Fibroblast of skin of scalp (primary cell): ENCODE measurements around the gene AGPAT3.
"Not testable (repeated sequence)": the region's sequence is repeated elsewhere in the genome, so short reads cannot be mapped to it uniquely, and the experiment has no call there.

ENCODE experiments used
- DNase-seq: peaks from one replicate; pipeline ENCODE4 v3.0.0-alpha.2; 2013

The AGPAT3 gene

DNA sequence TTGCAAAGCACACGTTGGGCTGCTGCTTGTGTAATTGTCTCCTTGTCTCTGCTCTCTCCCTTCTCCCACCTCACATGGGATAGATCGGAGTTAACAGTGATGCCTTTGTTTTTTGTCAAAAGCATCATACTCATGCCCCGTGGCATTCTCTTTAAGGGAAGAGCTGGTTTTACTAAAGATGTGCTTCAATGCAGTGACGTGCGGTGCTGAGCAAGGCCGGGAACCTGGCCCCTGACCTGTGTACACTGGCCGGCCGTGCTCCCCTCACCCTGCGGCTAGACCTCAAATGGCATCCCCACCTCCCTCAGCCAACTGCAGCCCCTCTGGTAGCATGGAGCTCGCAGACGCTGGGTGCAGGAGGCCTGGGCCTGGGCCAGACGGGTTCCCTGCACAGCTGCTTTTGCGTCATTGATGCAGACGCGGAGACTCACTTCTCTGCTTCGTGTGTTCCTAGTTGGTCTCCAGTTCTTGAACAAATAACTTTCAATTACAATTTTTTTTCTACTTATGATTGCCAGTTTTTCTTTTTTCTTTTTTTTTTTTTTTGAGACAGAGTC, 19.9 kb downstream of the AGPAT3 start:
- no peak for DNase-seq

DNA sequence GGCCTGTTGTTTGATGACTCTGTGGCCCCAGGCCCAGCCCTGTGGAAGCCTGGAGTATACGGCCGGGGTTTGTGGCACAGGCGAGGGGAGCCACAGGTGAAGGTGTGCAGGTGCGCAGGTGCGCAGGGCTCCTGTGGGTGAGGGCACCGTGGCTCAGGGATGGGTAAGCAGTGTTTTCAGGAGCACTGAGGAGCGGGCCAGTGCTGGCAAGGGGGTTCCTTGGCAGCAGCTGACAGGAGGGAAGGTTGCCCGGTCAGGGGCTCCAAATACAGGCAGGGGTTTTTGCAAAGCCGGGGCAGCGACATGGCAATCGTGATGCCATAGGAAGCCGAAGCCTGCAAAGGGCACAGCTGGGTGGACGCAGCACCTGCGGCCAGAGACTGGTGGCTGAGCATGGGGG, 20.7 kb downstream of the AGPAT3 start:
- DNase-seq = no peak

DNA sequence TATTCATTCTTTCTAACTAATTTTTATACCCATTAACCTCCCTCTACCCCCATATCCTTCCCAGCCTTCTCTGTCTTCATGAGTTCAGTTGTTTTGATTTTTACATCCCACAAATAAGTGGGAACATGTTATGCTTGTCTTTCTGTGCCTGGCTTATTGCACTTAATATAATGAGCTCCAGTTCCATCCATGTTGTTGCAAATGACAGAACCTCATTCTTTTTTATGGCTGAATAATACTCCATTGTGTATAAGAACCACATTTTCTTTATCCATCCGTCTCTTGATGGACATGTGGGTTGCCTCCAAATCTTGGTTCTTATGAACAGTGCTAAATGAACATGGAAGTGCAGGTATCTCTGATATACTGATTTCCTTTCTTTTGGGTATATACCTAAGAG, 21.5 kb downstream of the AGPAT3 start:
- DNase-seq = no peak

DNA sequence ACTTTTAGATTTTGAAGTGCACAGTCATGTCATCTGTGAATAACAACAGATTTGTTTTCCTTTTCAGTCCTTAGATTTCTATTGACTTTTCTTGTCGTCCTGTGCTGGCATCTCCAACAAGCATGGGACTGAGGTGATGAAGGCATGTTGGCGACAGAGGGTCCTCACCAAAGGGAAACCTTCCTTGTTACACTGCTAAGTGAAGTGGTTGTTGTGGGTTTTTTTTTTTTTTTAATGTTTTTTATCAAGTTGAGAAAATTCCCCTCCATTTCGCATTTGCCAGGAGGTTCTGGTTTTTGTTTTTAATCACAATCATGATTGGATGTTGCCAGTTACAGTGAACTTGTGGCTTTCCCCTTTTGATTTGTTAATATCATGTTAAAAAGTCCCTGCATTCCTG, 24.0 kb downstream of the AGPAT3 start:
- DNase-seq = no peak

DNA sequence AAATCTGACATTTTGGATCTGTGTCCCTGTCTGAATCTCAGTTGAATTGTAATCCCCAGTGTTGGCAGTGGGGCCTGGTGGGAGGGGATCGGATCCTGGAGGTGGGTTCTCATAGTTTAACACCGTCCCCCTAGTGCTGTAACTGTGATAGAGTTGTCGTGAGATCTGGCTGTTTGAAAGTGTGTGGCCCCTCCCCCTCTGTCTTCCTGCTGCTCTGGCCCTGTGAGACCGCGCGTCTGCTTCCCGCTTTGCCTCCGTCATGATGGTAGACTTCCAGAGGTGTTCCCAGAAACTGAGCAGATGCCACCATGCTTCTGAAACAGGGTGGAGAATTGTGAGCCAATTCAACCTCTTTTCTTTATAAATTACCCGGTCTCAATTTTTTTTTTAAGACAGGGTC, 25.0 kb downstream of the AGPAT3 start:
- DNase-seq = no peak

DNA sequence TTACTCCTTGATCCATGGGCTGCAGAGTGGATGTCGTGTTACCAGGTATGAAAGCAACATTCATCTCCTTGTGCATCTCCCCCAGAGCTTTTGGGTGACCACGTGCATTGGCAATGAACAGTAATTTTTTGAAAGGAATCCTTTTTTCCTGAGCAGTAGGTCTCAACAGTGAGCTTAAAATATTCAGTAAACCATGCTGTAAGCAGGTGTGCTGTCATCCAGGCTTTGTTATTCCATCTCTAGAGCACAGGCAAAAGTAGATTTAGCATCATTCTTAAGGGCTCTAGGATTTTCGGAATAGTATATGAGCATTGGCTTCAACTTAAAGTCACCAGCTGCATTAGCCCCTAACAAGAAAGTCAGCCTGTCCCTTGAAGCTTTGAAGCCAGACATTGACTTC, 27.3 kb downstream of the AGPAT3 start:
- no peak for DNase-seq

GRCh38 chr21:43892984-43893535, 28.0 kb downstream of the AGPAT3 start:
- no peak for DNase-seq

- DNase-seq = no peak
Measured at GRCh38 chr21:43893536-43894205, 28.6 kb downstream of the AGPAT3 start.

GRCh38 chr21:43894206-43894577, 29.2 kb downstream of the AGPAT3 start:
- DNase-seq = no peak

GRCh38 chr21:43895196-43895595, 30.2 kb downstream of the AGPAT3 start:
- DNase-seq = no peak

GRCh38 chr21:43896696-43897299, 31.8 kb downstream of the AGPAT3 start:
- not testable (repeated sequence) for DNase-seq

DNA sequence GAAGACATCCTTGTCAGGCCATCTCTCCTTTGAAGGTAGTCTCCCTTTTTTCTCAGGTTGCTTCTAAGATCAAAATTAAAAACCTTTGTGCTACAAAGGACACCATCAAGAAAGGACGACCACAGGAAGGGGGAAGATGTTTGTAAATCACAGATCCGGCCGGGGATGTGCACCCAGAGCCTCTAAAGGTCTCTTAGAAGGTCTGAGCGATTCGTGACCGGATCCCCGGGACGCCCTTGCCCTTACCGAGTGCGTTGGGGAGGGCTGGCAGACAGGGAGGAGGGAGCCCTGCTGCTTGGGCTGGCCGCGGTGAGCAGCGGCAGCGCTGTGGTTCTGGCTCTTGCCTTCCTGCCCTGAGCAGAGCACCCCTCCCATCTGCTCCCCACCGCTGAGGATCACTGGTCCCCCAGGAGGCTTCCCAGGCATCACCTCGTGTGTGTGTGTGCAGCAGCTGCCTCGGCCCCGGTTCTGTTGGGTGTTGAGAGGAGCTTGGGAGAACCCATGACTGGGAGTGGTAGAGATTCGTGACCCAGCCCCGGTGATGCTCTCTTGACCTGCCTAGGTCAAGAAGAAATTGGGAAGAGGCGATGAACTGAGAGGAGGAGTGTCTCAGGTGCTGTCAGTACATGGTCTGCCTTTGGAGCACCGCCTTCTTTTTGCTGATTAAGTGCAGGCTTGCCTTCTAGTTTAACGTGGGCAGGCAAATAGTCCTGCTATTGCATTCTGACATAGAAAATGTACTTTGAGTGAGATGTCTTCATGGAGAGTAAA, 34.5 kb downstream of the AGPAT3 start:
- no peak for DNase-seq

DNA sequence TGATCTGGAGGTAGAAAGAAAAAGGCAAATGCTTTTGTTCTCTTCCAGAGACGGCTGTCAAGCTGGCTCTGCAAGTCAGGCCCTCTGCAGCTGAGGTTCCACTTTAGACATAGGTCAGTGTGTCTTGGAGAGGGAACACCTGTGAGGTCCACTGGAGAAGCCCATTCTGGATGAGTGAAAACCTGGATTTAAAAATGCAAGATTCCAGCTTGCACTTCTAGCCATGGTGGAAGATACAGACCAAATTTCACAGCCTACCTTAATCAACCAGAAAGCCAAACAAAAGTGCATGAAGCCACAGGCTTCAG, 35.0 kb downstream of the AGPAT3 start:
- no peak for DNase-seq

DNA sequence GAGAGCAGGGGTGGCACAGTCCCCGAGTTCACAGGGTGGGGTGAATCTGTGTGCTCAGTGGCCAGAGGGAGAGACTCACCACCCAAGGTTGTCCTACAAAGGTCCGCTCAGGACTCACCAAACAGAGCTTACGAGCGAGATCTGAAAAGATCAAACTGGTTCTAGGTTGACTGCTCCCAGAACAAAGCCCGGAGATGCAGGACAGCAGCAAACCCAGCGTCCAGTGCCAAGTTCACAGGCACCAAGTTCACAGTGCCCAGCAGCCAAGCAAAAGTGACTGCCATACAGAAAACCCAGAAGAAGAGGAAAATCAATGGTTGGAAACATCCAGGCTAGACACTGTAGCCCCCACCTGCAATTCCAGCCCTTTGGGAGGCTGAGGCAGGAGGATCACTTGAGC, 35.7 kb downstream of the AGPAT3 start:
- DNase-seq = no peak

- no peak for DNase-seq
Measured at GRCh38 chr21:43902441-43902840, 37.4 kb downstream of the AGPAT3 start.

DNA sequence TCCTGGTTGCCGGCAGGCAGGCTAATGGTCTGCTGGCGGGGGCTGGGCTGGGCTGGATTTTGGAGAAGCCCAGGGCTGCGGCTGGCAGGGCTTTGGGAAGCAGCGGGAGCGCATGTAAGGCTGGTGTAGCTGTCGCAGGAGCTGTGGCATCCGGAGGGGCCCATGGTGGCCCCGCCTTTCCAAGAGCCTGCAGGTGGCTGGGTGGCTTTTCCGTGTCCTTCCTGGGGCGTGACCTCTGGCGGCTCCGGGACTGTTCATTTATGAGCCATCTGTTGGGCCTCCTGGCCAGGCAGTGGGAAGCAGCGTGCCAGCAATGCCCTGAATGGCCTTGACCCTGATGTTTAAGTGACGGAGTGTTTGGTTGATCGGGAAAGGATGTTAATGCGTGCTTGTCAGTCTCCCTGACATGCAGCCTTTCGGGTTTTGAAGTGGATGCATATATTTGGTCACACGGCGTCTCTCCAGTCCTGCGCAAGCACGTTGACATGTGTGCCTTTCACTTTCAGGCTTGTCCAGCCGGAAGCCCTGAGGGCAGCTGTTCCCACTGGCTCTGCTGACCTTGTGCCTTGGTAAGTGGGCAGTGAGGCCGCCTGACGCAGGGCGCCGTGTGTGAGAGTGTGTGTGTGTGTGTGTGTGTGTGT, 38.5 kb downstream of the AGPAT3 start:
- DNase-seq = no peak

DNA sequence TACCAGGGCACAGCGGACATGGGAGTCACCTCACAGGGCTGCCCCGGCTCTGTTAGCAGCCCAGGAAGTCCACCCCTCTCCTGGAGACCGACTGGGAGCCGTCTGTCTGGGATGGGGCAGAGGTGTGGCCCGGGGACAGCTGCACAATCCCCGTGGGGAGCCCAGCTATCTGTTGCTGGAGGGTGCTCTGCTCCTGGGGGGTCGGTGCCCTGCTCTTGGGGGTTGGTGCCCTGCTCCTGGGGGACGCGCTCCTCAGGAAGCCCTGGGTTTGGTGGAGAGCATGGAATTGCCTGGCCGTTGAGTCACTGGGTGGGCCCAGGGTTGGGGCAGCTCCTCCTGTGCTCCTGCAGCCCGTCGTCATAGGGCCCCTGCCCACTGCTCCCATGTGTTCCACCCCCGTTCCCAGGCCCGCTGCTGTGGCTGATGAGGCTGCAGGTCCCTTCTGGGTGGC, 39.3 kb downstream of the AGPAT3 start:
- no peak for DNase-seq

DNA sequence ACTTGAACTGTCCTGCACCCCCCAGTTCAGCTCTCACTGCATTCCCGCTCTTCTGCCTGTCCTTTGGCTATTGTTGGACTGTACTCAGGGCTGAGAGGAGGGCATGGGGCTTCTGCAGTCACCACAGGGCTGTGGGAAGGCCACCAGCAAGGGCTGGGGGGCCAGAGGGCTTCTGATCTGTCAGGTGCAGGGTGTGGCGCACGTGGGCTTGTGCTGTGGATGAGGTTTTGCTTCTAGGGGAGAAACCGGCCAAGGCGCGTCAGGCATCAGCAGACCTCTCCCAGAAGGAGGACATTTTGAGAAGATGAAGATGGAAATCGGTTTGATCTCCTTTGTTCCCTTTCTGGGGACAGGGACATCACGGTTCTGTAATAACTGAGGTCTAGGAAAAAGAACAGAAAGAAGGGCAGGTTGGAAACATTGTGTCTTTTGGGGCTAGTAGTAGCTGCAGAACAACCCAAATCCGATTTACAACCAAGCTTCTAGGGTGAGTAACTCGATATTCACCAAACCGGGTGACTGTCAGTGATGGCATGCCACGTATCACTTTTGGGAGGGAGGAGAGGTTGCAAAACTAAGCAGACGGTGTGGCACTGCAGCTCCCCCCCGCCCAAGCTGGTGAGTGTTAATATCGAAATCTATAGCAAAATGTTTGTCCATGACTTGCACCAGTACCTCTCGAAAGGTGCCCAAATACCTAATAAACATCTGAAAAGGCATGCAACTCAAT, 40.9 kb downstream of the AGPAT3 start:
- DNase-seq = no peak

DNA sequence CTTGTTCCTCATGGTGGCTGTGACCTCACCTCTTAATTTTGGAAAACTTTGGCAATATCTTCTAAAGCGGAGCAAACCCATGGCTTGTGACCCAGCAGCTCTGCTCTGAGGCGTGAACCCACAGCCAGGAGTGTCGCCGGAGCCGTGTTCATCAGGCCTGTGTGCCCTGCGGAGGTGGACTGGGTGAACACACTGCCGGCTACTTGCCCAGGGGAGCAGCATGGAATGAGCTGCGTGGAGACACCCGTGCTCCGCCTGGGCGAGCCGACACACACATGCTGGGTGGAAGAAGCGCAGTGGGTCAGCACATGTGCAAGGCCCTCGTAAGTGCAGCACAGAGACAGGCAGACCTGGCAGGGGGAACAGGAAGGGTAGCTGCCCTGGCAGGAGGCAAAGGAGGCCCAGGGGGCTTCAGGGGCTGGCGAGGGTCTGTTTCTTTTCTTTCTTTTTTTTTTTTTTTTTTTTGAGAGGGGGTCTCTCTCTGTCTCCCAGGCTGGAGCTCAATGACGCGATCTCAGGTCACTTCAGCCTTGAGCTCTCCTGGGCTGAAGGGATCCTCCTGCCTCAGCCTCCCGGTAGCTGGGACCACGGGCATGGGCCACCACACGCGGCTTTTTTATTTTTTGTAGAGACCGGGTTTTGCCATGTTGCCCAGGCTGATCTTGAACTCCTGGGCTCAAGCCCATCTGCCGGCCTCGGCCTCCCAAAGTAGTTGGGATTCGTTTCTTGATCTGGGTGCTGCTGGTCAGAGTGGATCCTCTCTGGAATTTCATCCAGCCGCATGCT, 41.8 kb downstream of the AGPAT3 start:
- DNase-seq = no peak

DNA sequence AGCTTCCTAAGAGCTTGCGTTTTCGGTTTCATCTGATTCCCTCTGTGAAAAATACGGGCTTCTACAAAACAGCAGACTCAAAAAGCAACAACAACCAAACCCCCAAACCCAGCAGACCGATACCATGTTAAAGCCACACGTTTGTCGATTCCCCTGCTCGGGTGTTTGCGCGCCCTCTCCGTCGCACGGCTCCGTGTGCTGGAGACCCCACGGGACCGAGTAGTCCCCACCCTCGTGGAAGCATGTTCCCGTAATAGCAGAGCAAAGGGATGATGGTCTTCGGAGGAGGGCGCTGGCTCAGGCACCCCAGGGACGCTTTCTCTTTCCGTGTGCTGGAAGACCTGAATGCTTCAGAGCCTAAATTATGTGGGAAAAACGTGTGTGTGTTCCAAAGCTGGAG, 42.7 kb downstream of the AGPAT3 start:
- no peak for DNase-seq

GRCh38 chr21:43908167-43908566, 43.1 kb downstream of the AGPAT3 start:
- no peak for DNase-seq
